NCI-H2171 treated with DMSO at 0.1 percent for 48 hours (cell line): Measurements from ENCODE around the gene TMEM238.
A peak's percentile ranks its signal among the peaks of the same experiment; 100 is the strongest.

ENCODE experiments used
- DNase-seq: peaks from one replicate; lab custom pipeline; 2025; lab: John Stamatoyannopoulos, UW

The TMEM238 gene

GRCh38 chr19:55377356-55378131, 6.5 kb downstream of the TMEM238 start:
- DNase-seq = no peak

DNA sequence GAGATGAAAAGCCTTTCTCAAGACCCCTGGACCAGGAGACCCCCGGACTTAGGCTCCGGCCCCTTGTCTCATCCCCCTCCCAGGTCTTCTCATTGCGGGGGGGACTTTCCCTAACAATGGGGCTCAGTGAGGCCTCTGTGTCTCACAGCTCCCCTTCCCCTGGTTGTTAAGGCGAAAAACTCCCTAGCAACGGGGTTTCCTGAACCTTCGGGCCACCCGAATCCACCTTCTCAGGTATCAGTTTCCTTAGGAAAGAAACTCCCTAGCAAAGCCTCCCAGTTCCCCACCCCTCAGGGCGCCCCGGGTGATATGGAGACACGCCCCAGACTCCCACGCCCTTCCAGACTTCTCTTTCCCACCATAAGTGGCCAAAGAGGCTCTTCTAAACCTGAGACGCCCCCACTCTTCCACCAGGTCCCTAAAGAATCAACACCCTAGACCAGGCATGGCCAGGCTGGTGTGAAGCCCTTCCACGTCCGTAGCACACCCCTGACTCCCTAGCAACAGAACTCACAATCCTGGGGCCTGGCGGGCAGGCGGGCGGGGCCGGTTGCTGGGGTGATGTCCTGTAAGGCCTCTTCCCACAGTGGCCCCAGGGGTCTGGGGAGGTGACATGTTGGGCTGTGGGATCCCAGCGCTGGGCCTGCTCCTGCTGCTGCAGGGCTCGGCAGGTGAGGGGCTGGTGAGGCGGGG, 7.7 kb downstream of the TMEM238 start, which contains the start of gene TMEM190:
Gene TMEM190, plus strand, starts transcription at position 586 of the 693 bp plus-strand sequence. Its CDS starts 28 bp downstream, at position 614.
- DNase-seq = no peak

- no peak for DNase-seq
These were observed 9.9 kb downstream of the TMEM238 start for GRCh38 chr19:55373993-55374757.

- no peak for DNase-seq
These were observed 10.6 kb downstream of the TMEM238 start for GRCh38 chr19:55373306-55373992.

DNA sequence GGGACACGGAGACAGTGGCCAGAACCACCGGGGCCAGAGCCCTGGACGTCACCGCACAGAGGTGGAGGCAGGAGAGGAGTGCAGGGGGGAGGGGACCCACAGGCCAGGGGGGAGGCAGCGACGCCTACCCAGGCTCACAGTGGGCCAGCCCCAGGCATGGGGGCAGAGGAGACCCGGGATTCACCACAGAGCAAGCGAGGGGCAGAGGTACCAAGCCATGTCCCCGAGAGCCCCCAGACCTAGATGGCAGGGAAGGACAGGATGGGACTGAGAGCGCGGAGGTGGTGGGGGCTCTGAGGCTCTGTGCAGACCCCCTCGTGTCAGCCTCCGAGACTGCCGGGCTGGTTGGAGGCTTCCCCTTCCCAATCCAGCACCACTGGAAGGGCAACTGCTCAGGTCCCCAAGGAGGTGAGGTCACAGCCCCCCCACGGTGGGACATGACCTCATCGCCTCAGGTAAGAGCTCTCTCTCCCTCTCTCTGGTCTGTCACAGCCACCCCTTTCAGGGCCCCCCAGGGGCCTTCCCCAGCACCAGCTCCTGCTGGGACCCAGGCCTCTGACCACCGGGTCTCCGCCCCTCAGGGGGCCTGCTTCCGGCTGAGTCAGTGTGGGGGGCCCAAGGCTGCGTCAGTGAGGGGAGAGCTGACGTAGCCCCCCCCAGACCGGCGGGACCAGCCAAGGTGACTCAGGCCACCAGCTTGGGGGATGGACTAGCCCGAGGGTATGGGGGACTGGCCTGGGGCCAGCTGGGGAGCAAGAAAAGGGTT, 11.6 kb downstream of the TMEM238 start:
- DNase-seq = no peak

GRCh38 chr19:55370305-55370988, 13.6 kb downstream of the TMEM238 start, which contains the start of gene IL11:
Gene IL11, minus strand, starts transcription at chr19:55370463. Its CDS starts 153 bp downstream, at chr19:55370310.
- DNase-seq = no peak

GRCh38 chr19:55369653-55370304, 14.3 kb downstream of the TMEM238 start:
- peak; percentile 67 for DNase-seq

DNA sequence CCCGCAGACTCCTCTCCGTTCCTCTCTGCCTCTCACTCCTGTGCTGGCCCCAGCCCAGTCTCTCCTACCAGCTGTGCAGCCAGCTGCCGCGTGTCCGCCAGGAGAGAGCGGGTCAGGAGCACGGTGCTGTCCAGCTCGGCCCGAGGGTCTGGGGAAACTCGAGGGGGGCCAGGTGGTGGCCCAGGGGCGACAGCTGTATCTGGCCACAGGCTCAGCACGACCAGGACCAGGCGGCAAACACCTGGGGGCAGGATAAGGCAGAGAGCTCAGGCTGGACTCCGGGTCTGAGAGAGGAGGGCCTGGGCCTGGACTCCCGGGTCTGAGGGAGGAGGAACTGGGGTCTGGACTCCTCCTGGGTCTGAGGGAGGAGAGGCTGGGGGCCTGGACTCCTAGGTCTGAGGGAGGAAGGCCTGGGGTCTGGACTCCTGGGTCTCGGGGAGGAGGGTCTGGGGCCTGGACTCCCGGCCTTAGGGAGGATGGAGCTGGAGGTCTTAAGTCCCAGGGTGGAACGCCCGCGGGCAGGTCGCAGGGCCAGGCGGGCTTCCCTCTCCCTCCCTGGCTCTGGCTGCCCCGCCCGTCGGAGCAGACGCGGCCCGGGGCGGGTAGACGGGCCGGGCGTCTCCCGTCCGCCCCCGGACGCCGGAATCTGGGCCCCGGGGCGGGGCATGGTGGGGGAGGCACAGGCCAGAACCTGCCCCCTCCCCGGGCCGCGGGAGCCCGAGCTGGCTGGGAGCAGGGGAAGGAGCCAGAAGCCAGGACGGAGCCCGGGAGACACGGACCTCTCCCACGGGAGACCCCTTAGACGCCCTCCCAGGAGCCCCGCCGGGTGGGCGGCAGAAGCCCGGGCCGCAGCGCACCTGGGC, 15.2 kb downstream of the TMEM238 start:
- peak; percentile 29 for DNase-seq

- DNase-seq = no peak
These were observed 16.0 kb downstream of the TMEM238 start for GRCh38 chr19:55368106-55368505.

GRCh38 chr19:55366790-55367189, 17.3 kb downstream of the TMEM238 start:
- no peak for DNase-seq

DNA sequence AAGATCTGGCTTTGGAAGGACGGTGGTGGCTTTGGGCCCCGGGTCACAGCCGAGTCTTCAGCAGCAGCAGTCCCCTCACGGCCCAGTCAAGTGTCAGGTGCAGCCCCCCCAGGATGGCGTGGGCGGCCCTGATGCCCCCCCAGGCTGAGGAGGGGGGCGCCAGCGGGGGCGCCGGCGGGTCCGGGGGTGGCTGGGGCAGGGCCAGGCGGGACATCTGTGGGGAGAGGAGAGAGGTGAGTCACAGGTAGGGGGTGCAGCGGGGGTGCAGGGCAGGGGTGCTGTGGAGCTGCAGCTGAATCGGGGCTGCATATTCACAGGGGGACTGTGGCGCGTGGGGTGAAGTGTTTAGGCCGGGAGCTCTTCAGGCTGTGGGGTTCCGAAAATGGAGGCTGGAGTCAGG, 18.1 kb downstream of the TMEM238 start:
- DNase-seq = no peak

DNA sequence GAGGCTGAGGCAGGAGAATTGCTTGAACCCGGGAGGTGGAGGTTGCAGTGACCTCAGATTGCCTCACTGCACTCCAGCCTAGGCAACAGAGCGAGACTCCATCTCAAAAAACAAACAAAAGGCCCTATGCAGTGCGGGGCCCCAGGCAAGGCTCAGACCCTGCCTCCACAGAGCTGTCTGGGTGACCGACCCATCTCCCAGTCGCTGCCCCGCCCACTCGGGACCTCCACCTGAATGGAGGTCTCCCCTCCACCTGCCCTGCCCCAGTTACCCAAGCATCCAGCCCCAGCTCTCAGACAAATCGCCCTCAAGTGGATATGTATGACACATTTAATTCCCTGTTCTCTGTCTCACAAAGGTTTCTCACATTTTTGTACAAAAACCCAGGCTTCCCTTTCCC, 18.8 kb downstream of the TMEM238 start:
- DNase-seq = no peak

DNA sequence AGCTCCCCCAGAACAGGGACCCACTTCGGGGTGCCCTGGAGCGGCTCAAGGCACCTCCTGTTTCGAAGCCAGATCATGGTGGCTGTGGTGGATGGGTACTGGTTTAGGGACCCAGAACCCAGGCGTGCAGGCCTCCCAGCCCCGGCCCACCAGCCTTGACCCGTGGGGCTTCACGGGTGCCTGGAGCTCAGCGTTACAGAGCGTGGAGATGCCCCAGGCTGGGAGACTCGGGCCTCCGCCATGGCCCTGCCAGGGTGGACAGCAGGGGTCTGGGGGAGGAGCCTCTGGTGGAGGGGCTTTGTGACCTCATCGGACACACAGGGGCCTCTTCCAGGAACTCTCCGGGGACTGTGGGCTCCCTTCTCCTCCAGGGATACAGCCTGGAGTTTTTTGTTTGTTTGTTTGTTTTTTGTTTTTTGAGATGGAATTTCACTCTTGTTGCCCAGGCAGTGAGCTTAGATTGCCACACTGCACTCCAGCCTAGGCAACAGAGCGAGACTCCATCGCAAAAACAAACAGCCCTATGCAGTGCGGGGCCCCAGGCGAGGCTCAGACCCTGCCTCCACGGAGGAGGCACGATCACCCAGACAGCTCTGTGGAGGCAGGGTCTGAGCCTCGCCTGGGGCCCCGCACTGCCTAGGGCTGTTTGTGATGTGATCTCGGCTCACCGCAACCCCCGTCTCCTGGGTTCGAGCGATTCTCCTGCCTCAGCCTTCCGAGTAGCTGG, 20.9 kb downstream of the TMEM238 start, which contains the start of gene GARIN5B:
Gene GARIN5B, minus strand, starts transcription at position 271 of the 727 bp plus-strand sequence. Its CDS starts 194 bp downstream, at position 77.
- DNase-seq = no peak

DNA sequence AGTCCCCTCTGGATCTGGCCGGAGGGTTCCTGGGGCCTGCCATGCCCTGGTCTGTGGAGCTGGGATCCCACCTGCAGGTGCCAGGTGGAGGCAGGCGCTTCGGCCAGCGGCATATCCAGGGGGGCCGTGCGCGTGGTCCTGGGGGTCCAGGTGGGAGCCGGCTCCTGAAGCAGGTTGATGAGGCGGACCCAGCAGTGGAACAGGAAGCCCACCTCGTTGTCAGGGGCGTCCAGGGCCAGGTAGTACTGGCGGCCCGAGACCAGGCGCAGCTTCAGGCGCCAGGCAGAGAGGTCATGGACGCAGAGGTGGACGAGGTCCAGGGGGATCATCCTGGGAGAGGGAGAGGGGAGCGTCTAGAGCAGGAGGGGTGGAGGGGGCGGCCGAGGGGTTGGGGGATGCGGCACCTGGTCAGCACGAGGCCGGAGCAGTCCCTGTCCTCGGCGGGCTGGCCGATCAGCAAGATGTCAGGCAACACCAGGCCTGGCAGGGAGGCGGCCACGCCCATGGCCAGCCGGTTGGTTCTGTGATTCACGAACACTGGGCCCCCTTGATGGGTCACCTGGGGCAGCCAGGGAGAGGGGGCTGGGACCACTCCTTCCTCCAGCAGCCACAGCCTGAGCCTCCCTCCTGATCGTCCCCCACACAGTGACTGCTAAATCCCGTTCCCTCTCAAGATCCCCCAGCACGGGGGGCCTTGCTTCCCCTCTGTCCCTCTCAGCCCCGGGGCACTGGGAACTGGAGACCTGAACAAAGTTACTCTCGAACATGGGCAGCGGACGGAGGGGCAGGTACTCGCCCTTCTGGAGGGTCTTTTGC, 21.7 kb downstream of the TMEM238 start:
- no peak for DNase-seq

DNA sequence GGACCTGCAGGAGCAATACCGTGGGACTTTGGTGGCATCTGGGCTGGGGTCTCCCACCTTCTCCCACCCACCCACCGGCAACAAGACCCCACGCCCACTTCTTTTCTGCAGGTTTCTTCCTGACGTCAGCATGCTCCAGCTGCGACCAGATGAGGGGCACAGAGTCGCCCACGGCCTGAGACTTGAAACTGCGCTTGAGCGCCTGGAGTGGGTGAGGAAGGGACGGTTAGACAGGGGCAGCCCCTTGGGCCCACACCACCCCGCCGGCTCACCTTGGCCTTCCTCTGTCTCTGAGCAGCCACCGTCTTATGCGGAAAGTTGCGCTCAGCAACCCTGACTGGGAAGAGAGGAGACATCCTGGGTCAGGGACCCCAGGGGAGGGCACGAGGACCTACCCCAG, 23.2 kb downstream of the TMEM238 start:
- no peak for DNase-seq

GRCh38 chr19:55358943-55359908, 24.9 kb downstream of the TMEM238 start:
- DNase-seq = peak; percentile 97
